GM18508 (cell line): ENCODE results near the gene ASB13.

Source experiments
- ATAC-seq: cut with Tn5 transposase; IDR thresholded peaks from one replicate; pipeline ENCODE4 v1.9.1; 2021; ENCODE audit warnings: moderate number of reproducible peaks; ENCODE audit not compliant: insufficient read depth, unreplicated experiment

Gene ASB13

GRCh38 chr10:5670662-5671375 is 4.4 kb upstream of the ASB13 start:
- no peak for ATAC-seq

- ATAC-seq: no peak
Observed at GRCh38 chr10:5669604-5670003, 3.2 kb upstream of the ASB13 start.

GRCh38 chr10:5668429-5668828 is 2.0 kb upstream of the ASB13 start:
- ATAC-seq: no peak

GRCh38 chr10:5666841-5667630 is 641 bp upstream of the ASB13 start:
- ATAC-seq: no peak

- ATAC-seq: no peak
Observed at GRCh38 chr10:5665373-5666007, 905 bp downstream of the ASB13 start.

GRCh38 chr10:5663692-5664427 is 2.5 kb downstream of the ASB13 start:
- no peak for ATAC-seq

- ATAC-seq: no peak
Observed at GRCh38 chr10:5662708-5663579, 3.5 kb downstream of the ASB13 start.

- ATAC-seq: no peak
Observed at GRCh38 chr10:5661043-5661442, 5.4 kb downstream of the ASB13 start.

- ATAC-seq: no peak
Observed at GRCh38 chr10:5659702-5660528, 6.5 kb downstream of the ASB13 start.

- no peak for ATAC-seq
Observed at GRCh38 chr10:5658871-5659618, 7.3 kb downstream of the ASB13 start.

GRCh38 chr10:5656737-5657579 is 9.4 kb downstream of the ASB13 start:
- ATAC-seq: no peak

- ATAC-seq: no peak
Observed at GRCh38 chr10:5655121-5655520, 11.3 kb downstream of the ASB13 start.

GRCh38 chr10:5654218-5654755 is 12.1 kb downstream of the ASB13 start:
- no peak for ATAC-seq

GRCh38 chr10:5652746-5653145 is 13.6 kb downstream of the ASB13 start:
- ATAC-seq: no peak

- no peak for ATAC-seq
Observed at GRCh38 chr10:5651388-5651764, 15.0 kb downstream of the ASB13 start.

- no peak for ATAC-seq
Observed at GRCh38 chr10:5650664-5651387, 15.6 kb downstream of the ASB13 start.
